DMS 273 treated with DMSO at 0.1 percent for 48 hours (cell line): ENCODE measurements around the gene DOK3.
"Not testable (repeated sequence)": the region's sequence is repeated elsewhere in the genome, so short reads cannot be mapped to it uniquely, and the experiment has no call there.

Experiments used
- DNase-seq: peaks from one replicate; lab custom pipeline; 2025; lab: John Stamatoyannopoulos, UW

DOK3 gene

DNA sequence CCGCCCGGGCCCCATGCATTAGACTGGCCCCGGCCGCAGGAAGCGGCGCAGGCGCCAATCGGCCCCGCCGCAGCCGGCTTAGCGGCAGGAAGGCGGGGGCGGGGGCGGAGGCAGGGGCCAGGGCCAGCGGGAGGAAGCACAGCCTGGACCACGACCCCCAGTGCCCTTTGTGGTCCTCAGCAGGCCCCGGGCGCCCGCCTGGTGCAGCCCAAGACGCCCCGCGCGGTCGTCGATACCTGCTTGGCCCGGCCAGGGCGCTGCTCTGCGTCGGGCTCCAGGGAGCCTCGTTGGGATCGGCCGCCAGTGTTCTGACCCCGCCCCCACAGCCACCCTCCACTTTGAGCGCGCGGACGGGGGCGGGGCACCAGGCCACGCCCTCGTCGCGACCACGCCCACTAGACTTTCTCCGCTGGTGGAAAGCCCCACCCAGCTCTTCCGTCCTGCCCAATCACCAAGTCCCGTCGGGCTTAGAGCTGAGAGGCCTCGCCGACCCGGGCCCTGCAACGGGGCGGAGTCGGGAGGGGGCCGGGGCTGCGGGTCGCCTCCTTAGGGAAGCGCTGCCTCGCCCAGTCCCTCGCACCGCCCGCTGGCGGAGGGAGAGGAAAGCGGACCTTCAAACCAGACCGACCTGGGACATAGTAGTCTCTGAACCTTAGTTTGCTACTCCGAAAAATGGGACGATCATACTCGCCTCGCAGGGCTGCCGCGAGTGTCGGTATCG lies 12.2 kb downstream of the DOK3 start, which contains the start of gene PDLIM7:
PDLIM7 (minus strand) TSS at position 313 of the 721 bp plus-strand sequence. CDS start 1,092 bp downstream, outside the sequence.
- peak; percentile 85 for DNase-seq

DNA sequence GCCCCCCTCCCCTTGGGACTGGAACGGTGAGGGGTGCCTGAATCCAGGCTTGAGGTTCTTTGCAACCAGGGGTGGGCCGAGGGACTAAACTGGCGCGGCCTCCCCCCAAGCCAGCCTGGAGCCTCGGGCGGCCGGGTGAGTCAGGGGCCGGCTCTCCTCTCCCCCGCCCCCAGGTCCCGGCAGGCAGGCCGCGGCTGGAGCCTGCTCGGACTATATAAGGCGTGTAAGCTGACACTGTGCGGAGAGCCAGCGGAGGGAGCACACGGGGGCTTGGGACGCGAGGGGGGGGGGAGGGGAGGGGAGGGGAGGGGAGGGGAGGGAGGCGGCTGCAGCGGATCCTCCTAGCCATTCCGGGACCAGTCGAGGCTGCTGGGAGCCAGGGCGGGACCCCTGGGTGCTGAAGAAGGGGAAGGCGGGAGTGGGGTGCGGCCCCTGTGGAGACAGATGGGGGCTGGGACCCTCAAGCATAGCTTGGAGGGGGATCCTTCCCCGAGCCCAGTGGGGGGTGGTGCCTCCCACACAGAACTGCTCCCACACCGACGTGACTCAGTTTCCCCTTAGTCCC lies 12.8 kb downstream of the DOK3 start:
- DNase-seq: peak; percentile 82

DNA sequence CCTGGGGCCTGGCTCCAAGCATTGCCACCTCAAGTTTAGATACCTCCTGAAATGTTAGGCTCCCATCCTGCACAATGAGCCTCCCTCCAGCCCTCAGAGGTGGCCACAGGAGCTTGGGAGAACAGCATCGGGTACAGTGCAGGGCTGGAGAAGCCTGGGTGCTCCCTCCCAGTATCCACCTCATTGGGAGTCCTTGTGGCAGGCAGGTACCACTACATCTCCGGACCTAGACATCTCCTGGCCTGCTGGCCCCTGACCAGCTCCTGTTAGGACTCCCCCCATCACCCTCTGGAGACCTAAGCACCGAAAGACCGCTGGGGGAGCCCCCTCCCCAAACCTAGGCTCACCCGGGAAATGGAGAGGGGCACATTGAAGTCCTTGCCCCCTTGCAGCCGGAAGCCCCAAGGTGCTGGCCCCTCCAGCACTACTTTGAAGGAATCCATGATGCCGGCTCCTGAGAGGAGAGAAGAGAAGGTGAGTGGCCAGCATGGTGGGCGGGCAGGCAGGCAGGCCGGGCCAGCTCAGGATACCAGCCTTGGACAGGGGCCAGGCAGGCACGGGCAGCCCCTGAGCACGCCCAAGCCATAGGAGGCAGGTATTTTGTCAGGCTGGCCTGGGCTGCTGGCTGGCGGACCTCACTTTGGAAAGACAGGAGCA lies 13.4 kb downstream of the DOK3 start:
- peak; percentile 22 for DNase-seq

GRCh38 chr5:177495243-177496060 lies 14.2 kb downstream of the DOK3 start:
- DNase-seq: no peak

DNA sequence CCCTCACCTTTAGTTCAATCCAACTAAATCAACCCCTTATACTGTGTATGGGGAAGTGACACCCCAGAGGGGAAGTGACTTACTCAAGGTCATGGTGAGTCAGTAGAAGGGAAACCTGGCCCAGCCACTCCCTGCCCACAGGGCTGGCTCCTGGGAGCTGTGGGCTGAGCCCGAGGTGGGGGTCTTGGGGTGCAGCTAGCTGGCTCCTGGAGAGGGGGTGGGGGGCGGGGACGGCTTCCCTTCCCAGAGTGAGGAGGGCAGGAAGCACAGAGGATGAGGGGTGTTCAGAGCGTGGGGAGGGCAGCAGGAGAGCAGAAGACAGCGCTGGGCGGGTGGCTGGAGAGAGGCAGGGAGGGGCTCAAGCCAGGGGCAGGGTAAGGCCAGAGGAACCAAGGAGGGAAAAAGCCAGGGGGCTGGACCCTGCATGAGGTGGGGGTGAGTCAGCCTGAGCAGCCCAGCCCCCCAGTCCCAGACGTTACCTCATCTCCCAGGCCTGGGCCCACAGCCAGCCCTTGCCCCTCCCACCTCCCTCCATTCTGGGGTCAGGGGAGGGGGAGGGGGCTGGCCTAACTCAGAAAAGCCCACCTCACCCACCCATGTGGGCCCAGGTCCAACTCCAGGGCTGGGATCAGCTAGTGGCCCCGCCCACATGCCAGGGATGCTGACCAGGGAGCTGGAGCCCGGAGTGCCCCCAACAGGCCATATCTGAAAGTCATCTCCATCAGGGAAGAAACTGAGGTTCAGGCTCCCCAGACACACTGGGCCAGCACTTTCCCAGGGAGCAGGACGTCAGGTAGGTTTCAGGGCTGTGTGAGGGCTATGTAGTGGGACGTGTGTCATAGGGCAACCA lies 15.1 kb downstream of the DOK3 start:
- no peak for DNase-seq

DNA sequence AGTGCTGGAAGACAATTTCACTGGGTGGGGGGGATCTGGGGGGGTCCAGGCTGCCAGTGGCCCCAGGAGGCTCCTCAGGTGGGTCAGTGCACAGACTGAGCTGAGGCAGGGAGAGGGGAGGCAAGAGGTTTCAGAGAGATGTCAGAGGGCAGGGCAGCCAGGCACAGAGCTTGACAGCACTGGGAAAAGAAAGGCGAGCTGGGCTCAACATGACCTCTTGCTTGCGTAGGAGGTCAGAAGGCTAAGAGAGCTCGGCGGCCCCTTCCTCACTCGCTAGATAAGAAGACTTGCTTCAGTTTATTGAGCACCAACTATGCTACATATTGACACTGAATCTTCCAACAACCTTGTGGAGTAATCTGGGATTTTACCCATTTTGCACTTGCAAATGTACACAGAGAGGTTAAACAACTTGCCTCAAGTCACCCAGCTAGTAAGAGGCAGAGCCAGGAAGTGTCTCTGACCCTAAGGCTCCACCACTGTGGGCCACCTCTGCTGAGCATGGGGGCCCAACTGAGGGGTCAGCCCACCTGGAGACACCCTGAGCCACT lies 15.8 kb downstream of the DOK3 start:
- no peak for DNase-seq

GRCh38 chr5:177492841-177493240 lies 16.8 kb downstream of the DOK3 start:
- DNase-seq: no peak

- no peak for DNase-seq
These were observed 17.5 kb downstream of the DOK3 start for GRCh38 chr5:177491983-177492746.

DNA sequence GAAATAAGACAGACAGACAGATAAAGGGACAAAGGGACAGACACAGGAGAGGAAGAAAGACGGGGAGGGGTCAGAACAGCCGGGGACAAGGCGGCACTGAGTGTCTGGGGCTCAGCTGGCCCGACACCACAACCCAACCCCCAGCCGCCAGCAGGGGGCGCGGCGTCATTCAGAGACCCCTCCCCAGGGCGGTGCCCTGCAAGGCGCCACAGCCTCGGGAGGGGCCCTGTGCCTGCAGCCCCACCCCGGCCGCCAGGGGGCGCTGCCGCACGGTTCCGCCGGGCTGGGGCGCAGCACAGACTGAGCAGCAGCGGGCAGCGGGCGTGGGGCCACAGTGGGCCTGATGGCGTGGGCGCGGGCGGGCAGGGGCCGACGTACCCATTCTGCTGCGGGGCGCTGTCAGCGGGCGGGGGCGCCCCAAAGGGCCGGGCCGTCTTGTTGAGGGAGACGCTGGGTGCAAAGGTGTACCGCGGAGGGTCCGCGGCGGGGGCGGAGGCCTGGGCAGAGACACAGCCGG lies 18.1 kb downstream of the DOK3 start:
- DNase-seq: no peak

- no peak for DNase-seq
These were observed 18.6 kb downstream of the DOK3 start for GRCh38 chr5:177490992-177491391.

DNA sequence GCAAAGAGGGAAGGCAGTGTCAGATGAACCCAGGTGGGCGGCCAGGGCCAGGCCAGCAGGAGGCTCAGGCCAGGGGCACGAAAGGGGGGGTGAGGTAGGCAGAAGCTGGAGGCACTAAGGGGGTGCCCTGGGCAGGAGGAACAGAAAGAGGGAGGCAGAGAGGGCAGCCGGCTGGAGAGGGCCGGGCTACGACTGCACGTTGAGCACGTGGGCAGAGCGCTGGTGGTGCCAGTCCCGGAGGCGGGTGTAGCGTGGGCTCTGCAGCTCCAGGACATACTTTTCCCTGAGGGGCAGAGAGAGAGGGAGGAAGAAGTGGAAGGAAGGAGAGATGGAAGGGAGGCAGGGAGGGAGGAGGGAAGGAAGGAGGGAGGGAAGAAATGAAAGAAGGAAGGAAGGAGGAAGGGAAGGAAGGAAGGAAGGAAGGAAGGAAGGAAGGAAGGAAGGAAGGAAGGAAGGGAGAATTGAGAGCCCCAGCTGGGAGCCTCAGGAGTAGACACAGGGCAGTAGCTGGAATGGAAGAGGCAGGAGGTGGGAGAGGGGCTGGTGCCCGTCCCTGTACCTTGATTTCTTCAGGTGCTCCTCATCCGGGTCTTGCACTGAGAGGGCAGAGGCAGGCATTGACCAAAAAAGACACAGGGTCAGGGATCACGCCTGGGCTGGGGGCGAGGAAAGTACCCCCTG lies 19.2 kb downstream of the DOK3 start:
- DNase-seq: no peak

GRCh38 chr5:177489119-177489716 lies 20.4 kb downstream of the DOK3 start:
- no peak for DNase-seq

DNA sequence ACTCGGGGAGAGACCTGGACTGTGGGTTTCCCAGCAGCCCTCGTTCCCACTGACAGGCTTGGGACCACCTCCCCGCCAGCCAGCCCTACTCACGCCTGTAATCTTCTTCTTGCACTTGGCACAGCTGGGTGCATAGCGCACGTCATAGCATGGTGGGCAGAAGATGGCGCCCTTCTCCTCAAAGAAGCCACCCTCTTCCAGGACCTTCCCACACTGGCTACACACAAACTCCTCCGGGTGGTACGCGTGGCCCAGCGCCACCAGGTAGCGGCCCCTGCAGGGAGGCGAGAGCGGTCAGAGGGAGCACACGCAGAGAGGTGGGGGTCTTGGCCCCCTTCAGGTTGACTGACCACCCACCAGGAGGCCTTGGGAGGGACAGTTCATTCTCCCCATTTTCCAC lies 21.7 kb downstream of the DOK3 start:
- DNase-seq: no peak

DNA sequence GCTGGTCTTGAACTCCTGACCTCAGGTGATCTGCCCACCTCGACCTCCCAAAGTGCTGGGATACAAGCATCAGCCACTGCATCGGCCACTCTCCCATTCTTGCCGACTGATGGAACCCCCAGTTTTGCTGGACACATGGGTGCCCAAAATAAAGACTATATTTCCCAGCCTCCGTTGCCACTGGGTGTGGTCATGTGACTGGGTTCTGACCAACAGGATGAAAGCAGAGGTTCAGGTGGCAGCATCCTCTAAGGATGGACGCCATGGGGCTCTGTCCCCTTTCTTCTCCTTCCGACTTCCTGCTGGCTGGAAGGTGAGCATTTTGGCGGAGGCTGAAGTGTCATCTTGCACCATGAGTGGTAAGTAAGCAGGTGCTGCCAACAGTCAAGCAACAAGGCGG lies 22.5 kb downstream of the DOK3 start:
- no peak for DNase-seq

- DNase-seq: no peak
These were observed 23.4 kb downstream of the DOK3 start for GRCh38 chr5:177486256-177486655.

DNA sequence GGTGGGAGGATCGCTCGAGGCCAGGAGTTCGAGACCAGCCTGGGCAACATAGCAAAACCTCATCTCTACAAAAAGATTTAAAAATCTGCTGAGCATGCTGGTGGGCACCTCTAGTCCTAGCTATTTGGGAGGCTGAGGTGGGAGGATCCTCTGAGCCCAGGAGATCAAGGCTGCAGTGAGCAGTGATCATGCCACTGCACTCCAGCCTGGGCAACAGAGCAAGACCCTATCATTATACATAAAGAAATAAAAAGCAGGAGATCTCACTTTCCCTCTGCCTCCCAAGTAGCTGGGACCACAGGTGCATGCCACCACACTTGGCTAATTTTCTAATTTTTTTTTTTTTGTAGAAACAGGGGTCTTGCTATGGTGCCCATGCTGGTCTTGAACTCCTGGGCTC lies 23.9 kb downstream of the DOK3 start:
- DNase-seq: not testable (repeated sequence)

DNA sequence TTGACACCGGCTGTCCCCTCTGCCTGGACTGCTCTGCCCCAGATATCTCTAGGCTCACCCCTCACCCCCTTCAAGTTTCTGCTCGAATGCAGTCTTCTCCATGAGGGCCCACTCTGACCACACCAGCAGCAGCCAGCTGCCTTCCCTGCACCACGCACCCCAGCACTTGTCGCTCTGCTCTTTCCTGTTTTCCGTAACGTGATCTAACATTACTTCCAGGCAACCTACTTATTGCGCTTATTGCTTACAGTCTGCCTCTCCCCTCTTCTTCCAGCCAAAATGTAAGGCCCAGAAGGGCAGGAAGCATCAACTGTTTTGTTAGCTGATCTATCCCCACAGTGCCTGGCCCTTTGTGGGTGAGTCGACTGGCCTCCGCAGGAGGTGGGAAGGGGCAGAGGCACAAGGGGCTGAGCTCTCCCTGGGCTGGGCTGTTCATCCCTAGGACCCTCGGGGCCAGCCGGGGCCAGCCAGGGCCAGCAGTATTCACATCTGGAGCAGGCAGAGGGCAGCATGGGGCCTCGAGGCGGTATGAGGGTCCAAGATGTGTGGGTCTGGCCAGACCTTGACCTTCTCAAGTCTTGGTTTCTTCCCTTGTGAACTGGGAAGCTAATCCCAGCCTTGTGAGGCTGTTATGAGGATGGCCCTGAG lies 24.6 kb downstream of the DOK3 start:
- no peak for DNase-seq

DNA sequence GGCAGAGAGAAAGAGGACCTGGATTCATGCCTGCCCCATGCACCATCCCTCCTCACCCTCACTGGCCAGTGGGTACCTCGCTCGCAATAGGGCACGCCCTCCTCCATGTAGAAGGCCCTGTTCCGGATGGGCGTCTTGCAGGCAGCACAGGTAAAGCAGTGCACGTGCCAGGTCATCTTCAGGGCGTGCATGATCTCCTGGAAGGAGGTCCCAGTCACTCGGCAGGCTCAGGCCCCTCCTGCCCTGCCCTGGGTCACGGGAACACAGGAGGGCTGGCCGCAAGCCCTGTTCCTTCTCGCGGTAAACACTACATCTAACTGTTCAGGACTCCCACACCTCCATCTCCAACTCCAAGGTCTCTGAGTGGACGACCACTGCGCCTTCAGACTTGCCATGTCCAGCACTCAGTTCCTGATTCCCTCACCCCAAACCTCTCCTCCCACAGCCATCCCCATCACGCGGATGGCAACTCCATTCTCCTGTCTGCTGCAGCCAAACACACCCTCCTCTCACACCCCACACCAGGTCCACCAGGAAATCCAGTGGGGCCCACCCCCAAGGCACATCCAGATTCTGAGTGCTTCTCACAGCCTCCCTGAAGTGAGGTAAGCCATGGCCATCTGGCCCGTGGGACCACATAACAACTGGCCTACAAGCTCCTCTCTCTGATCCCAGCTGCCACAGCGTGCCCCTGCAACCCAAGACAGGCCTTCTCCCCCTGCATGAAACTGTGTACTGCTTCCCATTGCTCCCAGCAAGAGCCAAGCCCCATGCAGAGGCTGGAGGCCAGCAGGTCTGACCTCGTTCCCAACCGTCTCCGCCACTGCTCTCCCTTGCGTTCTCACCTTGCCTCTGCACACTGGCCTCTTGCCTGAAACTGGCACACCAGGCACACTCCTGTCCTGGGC lies 25.4 kb downstream of the DOK3 start:
- peak; percentile 77 for DNase-seq
